HG02840 (cell line): Measurements from ENCODE around the gene CCDC126.
"Not testable (repeated sequence)": the region's sequence is repeated elsewhere in the genome, so short reads cannot be mapped to it uniquely, and the experiment has no call there.

Source experiments
- ATAC-seq: cut with Tn5 transposase; IDR thresholded peaks from one replicate; pipeline ENCODE4 v1.9.1; 2021; ENCODE audit warnings: mild to moderate bottlenecking, moderate library complexity, moderate number of reproducible peaks; ENCODE audit not compliant: unreplicated experiment, low FRiP score

The CCDC126 gene

GRCh38 chr7:23597094-23598091 lies at the start of gene CCDC126:
CCDC126 (plus strand) TSS chr7:23597382; CDS start chr7:23611316, 13,934 bp downstream.
- ATAC-seq: peak; percentile 81

- ATAC-seq: no peak
Observed at GRCh38 chr7:23547662-23548061, 49.5 kb upstream of the CCDC126 start.

- ATAC-seq: no peak
Observed at GRCh38 chr7:23558303-23558702, 38.9 kb upstream of the CCDC126 start.

GRCh38 chr7:23570592-23571200 lies 26.5 kb upstream of the CCDC126 start:
- no peak for ATAC-seq

- ATAC-seq: not testable (repeated sequence)
Observed at GRCh38 chr7:23581975-23582374, 15.2 kb upstream of the CCDC126 start.

- not testable (repeated sequence) for ATAC-seq
Observed at GRCh38 chr7:23585304-23585703, 11.9 kb upstream of the CCDC126 start.

- ATAC-seq: no peak
Observed at GRCh38 chr7:23586159-23586558, 11.0 kb upstream of the CCDC126 start.

- ATAC-seq: no peak
Observed at GRCh38 chr7:23590529-23590928, 6.7 kb upstream of the CCDC126 start.

GRCh38 chr7:23593706-23594105 lies 3.5 kb upstream of the CCDC126 start:
- ATAC-seq: no peak

- peak; percentile 55 for ATAC-seq
Observed at GRCh38 chr7:23594879-23595604, 2.1 kb upstream of the CCDC126 start.

- ATAC-seq: no peak
Observed at GRCh38 chr7:23598296-23598695, 1.1 kb downstream of the CCDC126 start.

GRCh38 chr7:23600236-23600635 lies 3.1 kb downstream of the CCDC126 start:
- ATAC-seq: no peak

- ATAC-seq: no peak
Observed at GRCh38 chr7:23603632-23604295, 6.6 kb downstream of the CCDC126 start.

- ATAC-seq: no peak
Observed at GRCh38 chr7:23604296-23604640, 7.1 kb downstream of the CCDC126 start.

GRCh38 chr7:23607130-23607529 lies 9.9 kb downstream of the CCDC126 start:
- no peak for ATAC-seq

GRCh38 chr7:23607866-23608265 lies 10.7 kb downstream of the CCDC126 start:
- no peak for ATAC-seq

- ATAC-seq: no peak
Observed at GRCh38 chr7:23615331-23615730, 18.1 kb downstream of the CCDC126 start.

- no peak for ATAC-seq
Observed at GRCh38 chr7:23616593-23616992, 19.4 kb downstream of the CCDC126 start.

GRCh38 chr7:23617482-23617881 lies 20.3 kb downstream of the CCDC126 start:
- ATAC-seq: no peak

GRCh38 chr7:23618241-23618640 lies 21.1 kb downstream of the CCDC126 start:
- no peak for ATAC-seq
